OCI-M2 (cell line): ENCODE data around the gene DNAJB1.
"Not testable (repeated sequence)": the region's sequence is repeated elsewhere in the genome, so short reads cannot be mapped to it uniquely, and the experiment has no call there.

Experiments
- DNase-seq: peaks from one replicate; lab custom pipeline; 2025; ENCODE audit not compliant: unreplicated experiment; lab: John Stamatoyannopoulos, UW

DNAJB1 gene

GRCh38 chr19:14520543-14520942, 2.3 kb upstream of the DNAJB1 start:
- DNase-seq: no peak

GRCh38 chr19:14519860-14520407, 1.7 kb upstream of the DNAJB1 start:
- no peak for DNase-seq

GRCh38 chr19:14519245-14519859, 1.2 kb upstream of the DNAJB1 start:
- DNase-seq: no peak

GRCh38 chr19:14517446-14517839, 754 bp downstream of the DNAJB1 start:
- DNase-seq: no peak

GRCh38 chr19:14516746-14517438, 1.3 kb downstream of the DNAJB1 start:
- no peak for DNase-seq

- no peak for DNase-seq
Measured at GRCh38 chr19:14516048-14516534, 2.1 kb downstream of the DNAJB1 start.

GRCh38 chr19:14515501-14516047, 2.6 kb downstream of the DNAJB1 start:
- no peak for DNase-seq

- DNase-seq: no peak
Measured at GRCh38 chr19:14514215-14514863, 3.9 kb downstream of the DNAJB1 start.

GRCh38 chr19:14512406-14512961, 5.7 kb downstream of the DNAJB1 start:
- no peak for DNase-seq

GRCh38 chr19:14511229-14511593, 7.0 kb downstream of the DNAJB1 start:
- no peak for DNase-seq

GRCh38 chr19:14510311-14511228, 7.6 kb downstream of the DNAJB1 start:
- no peak for DNase-seq

- no peak for DNase-seq
Measured at GRCh38 chr19:14507704-14508542, 10.3 kb downstream of the DNAJB1 start.

- DNase-seq: no peak
Measured at GRCh38 chr19:14505488-14506239, 12.5 kb downstream of the DNAJB1 start.

- not testable (repeated sequence) for DNase-seq
Measured at GRCh38 chr19:14504575-14504974, 13.6 kb downstream of the DNAJB1 start.

GRCh38 chr19:14503285-14503684, 14.9 kb downstream of the DNAJB1 start:
- DNase-seq: no peak

GRCh38 chr19:14502334-14503092, 15.7 kb downstream of the DNAJB1 start:
- DNase-seq: no peak

GRCh38 chr19:14497228-14497921, 20.8 kb downstream of the DNAJB1 start:
- no peak for DNase-seq
